Fibroblast of lung (primary cell): ENCODE measurements around the gene KLHL29. TPM values are rescaled to one million over a fixed set of nuclear protein-coding genes. Genes with fewer than 3 reads are reported as not detected.

ENCODE experiments used
- DNase-seq, 2 donors: peaks; one replicate each; pipeline versions ENCODE4 v3.0.0 to v3.0.0-alpha.2; 2010; ENCODE audit warnings: low read depth in 2 of 2
- H2AFZ ChIP-seq: 2 replicates; pipeline ENCODE4 v1.5.1; 2012; ENCODE audit warnings: low read length, control low read depth, inconsistent platforms
- H3K27ac ChIP-seq: 2 replicates; pipeline ENCODE4 v1.5.1; 2011; ENCODE audit warnings: low read length, control low read depth; ENCODE audit not compliant: insufficient read depth
- H3K27me3 ChIP-seq: 2 replicates; pipeline ENCODE4 v1.5.1; 2011; ENCODE audit warnings: mild to moderate bottlenecking, low read length; ENCODE audit not compliant: control insufficient read depth, insufficient read depth
- H3K36me3 ChIP-seq: 2 replicates; pipeline ENCODE4 v1.5.1; 2011; ENCODE audit warnings: low read length; ENCODE audit not compliant: control insufficient read depth, insufficient read depth
- H3K4me1 ChIP-seq: 2 replicates; pipeline ENCODE4 v1.5.1; 2011; ENCODE audit warnings: low read length; ENCODE audit not compliant: control insufficient read depth, insufficient read depth; ENCODE audit errors: extremely low read depth
- H3K4me2 ChIP-seq: 2 replicates; pipeline ENCODE4 v1.5.1; 2011; ENCODE audit warnings: low read length, control low read depth; ENCODE audit not compliant: insufficient read depth; ENCODE audit errors: extremely low read depth
- H3K4me3 ChIP-seq, 4 experiments: fragments of 200-600 bp in 1 of 4; sonication (generic) in 1 of 4; replicated peaks in 1 of 4; 2 replicates each; pipeline ENCODE4 v1.5.1; 2011 to 2016; ENCODE audit warnings: low read length in 4 of 4, low read depth in 3 of 4, mild to moderate bottlenecking in 3 of 4, control low read depth in 2 of 4, inconsistent platforms in 1 of 4, mixed read lengths in 1 of 4; ENCODE audit not compliant: insufficient read depth in 1 of 4; ENCODE audit errors: control extremely low read depth in 1 of 4
- H3K79me2 ChIP-seq: 2 replicates; pipeline ENCODE4 v1.5.1; 2012; ENCODE audit warnings: mild to moderate bottlenecking, low read length, inconsistent platforms; ENCODE audit not compliant: control insufficient read depth, insufficient read depth
- H3K9ac ChIP-seq: 2 replicates; pipeline ENCODE4 v1.5.1; 2011; ENCODE audit warnings: mild to moderate bottlenecking, low read length, control low read depth; ENCODE audit not compliant: insufficient read depth
- H3K9me3 ChIP-seq: 2 replicates; pipeline ENCODE4 v1.5.1; 2012; ENCODE audit warnings: low read depth, low read length; ENCODE audit not compliant: control insufficient read depth, insufficient read depth
- H4K20me1 ChIP-seq: 2 replicates; pipeline ENCODE4 v1.5.1; 2011; ENCODE audit warnings: low read length; ENCODE audit not compliant: control insufficient read depth, insufficient read depth; ENCODE audit errors: extremely low read depth
- CTCF ChIP-seq, 2 donors: IDR thresholded peaks in 1 of 2; conservative IDR thresholded peaks in 1 of 2; 1 replicate in 1 of 2; 2 replicates in 1 of 2; pipeline ENCODE4 v1.5.1; 2011 to 2012; ENCODE audit warnings: low read length in 2 of 2, control low read depth in 1 of 2, inconsistent platforms in 1 of 2, low read depth in 1 of 2, mild to moderate bottlenecking in 1 of 2
- EZH2 ChIP-seq: IDR thresholded peaks from 2 replicates; pipeline ENCODE4 v1.5.1; 2012; ENCODE audit warnings: low read length, control low read depth, mild to moderate bottlenecking; ENCODE audit errors: missing control alignments
- polyA plus RNA-seq, 2 donors: library from polyadenylated mRNA; depleted of rRNA in 1 of 2; stranded (reverse) in 1 of 2; unstranded in 1 of 2; fragments of >200 nt; gene quantifications; 2 replicates each; pipeline ENCODE4 v1.2.1, GENCODE V29; 2011 to 2012; ENCODE audit warnings: missing spikeins in 1 of 2
- total RNA-seq: library from RNA; depleted of rRNA; stranded (reverse); fragments of >200 nt; gene quantifications from 2 replicates; pipeline ENCODE4 v1.2.1, GENCODE V29; 2014

KLHL29 gene
- total and polyA plus RNA-seq, 2 donors (not counting 1 experiment from before 2014, with no cell fraction given) = 7.1 to 7.9 TPM

GRCh38 chr2:23685181-23685580 lies 300.2 kb downstream of the KLHL29 start:
- H3K9me3 ChIP-seq = no peaks in the 10 kb centered on the region
- no peak overlapping the region for H2AFZ ChIP-seq
- H3K36me3 ChIP-seq = no peaks in the 10 kb centered on the region
- no peaks in the 10 kb centered on the region for H3K79me2 ChIP-seq
- no peak overlapping the region for H3K4me2 ChIP-seq
- TF ChIP-seq EZH2 = no peak
- TF ChIP-seq CTCF (conservative IDR thresholded peaks at IDR 0.05 in 1 of 2, IDR thresholded peaks at IDR 0.05 in 1 of 2; ENCODE audit: low read depth in 1 of 2, low read length in 2 of 2) = no peak
- H4K20me1 ChIP-seq = no peaks in the 10 kb centered on the region
- H3K27ac ChIP-seq = no peak overlapping the region
- H3K9ac ChIP-seq = no peak overlapping the region
- no peak overlapping the region for H3K4me3 ChIP-seq
- H3K27me3 ChIP-seq = no peaks in the 10 kb centered on the region
- DNase-seq = no peak
- no peaks in the 10 kb centered on the region for H3K4me1 ChIP-seq

GRCh38 chr2:23685706-23686105 lies 300.7 kb downstream of the KLHL29 start:
- no peaks in the 10 kb centered on the region for H3K9me3 ChIP-seq
- no peak overlapping the region for H3K27ac ChIP-seq
- no peak overlapping the region for H3K4me3 ChIP-seq
- H3K79me2 ChIP-seq = no peaks in the 10 kb centered on the region
- H3K9ac ChIP-seq = no peak overlapping the region
- no peaks in the 10 kb centered on the region for H3K4me1 ChIP-seq
- H3K27me3 ChIP-seq = no peaks in the 10 kb centered on the region
- no peaks in the 10 kb centered on the region for H4K20me1 ChIP-seq
- TF ChIP-seq CTCF (conservative IDR thresholded peaks at IDR 0.05 in 1 of 2, IDR thresholded peaks at IDR 0.05 in 1 of 2; ENCODE audit: low read depth in 1 of 2, low read length in 2 of 2) (no peak), EZH2 (no peak)
- no peaks in the 10 kb centered on the region for H3K36me3 ChIP-seq
- no peak overlapping the region for H3K4me2 ChIP-seq
- no peak overlapping the region for H2AFZ ChIP-seq
- DNase-seq = no peak

GRCh38 chr2:23686405-23687029 lies 301.5 kb downstream of the KLHL29 start:
- Histone ChIP-seq H3K4me3 (no peak overlapping the region), H3K4me1 (no peaks in the 10 kb centered on the region), H2AFZ (no peak overlapping the region), H3K36me3 (no peaks in the 10 kb centered on the region), H4K20me1 (no peaks in the 10 kb centered on the region), H3K4me2 (no peak overlapping the region), H3K27me3 (no peaks in the 10 kb centered on the region), H3K9me3 (no peaks in the 10 kb centered on the region), H3K9ac (no peak overlapping the region), H3K79me2 (no peaks in the 10 kb centered on the region), H3K27ac (no peak overlapping the region)
- TF ChIP-seq CTCF (conservative IDR thresholded peaks at IDR 0.05 in 1 of 2, IDR thresholded peaks at IDR 0.05 in 1 of 2; ENCODE audit: low read depth in 1 of 2, low read length in 2 of 2) (no peak), EZH2 (no peak)
- DNase-seq = no peak
